B cell (primary cell): ENCODE data around the gene SETBP1. TPM values are rescaled to one million over a fixed set of nuclear protein-coding genes. Genes with fewer than 3 reads are reported as not detected.

Experiments
- ATAC-seq: fragments of 200-7000 bp; cut with Tn5 transposase; one replicate; pipeline ENCODE4 v1.10.0; 2021; ENCODE audit warnings: low read depth, mild to moderate bottlenecking, moderate number of reproducible peaks, moderate library complexity
- CTCF ChIA-PET: fragments of 350-600 bp; sonication (Branson Sonifier 250); formaldehyde crosslinking; loops from one replicate; lab custom pipeline; 2021; ENCODE audit warnings: antibody characterized with exemption, inconsistent platforms; lab: Charles Lee
- POLR2A ChIA-PET: fragments of 350-600 bp; sonication (Branson Sonifier 250); formaldehyde crosslinking; loops from one replicate; lab custom pipeline; 2021; ENCODE audit warnings: antibody characterized with exemption; lab: Charles Lee
- DNase-seq: peaks from one replicate; pipeline ENCODE4 v3.0.0; 2013
- H2AFZ ChIP-seq: 2 replicates; pipeline ENCODE4 v1.6.1; 2012; ENCODE audit warnings: mild to moderate bottlenecking, low read depth, low read length; ENCODE audit not compliant: insufficient read depth, poor library complexity, severe bottlenecking
- H3K27ac ChIP-seq, 2 donors: 1 replicate in 1 of 2; 2 replicates in 1 of 2; pipeline ENCODE4 v1.5.1; 2012 to 2013; ENCODE audit warnings: low read length in 2 of 2, mild to moderate bottlenecking in 2 of 2, moderate library complexity in 1 of 2
- H3K27me3 ChIP-seq, 4 experiments: fragments of 200-600 bp in 1 of 4; sonication (generic) in 1 of 4; replicated peaks in 1 of 4; 1 replicate in 2 of 4; 2 replicates in 2 of 4; pipeline versions ENCODE4 v1.6.1 to v1.7.0; 2013 to 2016; ENCODE audit warnings: low read length in 3 of 4, mild to moderate bottlenecking in 2 of 4, mixed read lengths in 1 of 4, moderate library complexity in 1 of 4; ENCODE audit not compliant: insufficient read depth in 4 of 4, control insufficient read depth in 3 of 4; ENCODE audit errors: control extremely low read depth in 1 of 4
- H3K36me3 ChIP-seq, 2 experiments: replicated peaks in 1 of 2; 1 replicate in 1 of 2; 2 replicates in 1 of 2; pipeline versions ENCODE4 v1.6.1 to v1.7.1; 2013; ENCODE audit warnings: low read length in 1 of 2; ENCODE audit not compliant: insufficient read depth in 2 of 2, control insufficient read depth in 1 of 2; ENCODE audit errors: control extremely low read depth in 1 of 2, extremely low read depth in 1 of 2
- H3K4me1 ChIP-seq, 2 donors: fragments of 200-600 bp in 1 of 2; sonication (generic) in 1 of 2; 1 replicate in 1 of 2; 2 replicates in 1 of 2; pipeline versions ENCODE4 v1.5.1 to v1.6.1; 2013 to 2017; ENCODE audit warnings: low read length in 2 of 2; ENCODE audit not compliant: control insufficient read depth in 2 of 2, insufficient read depth in 2 of 2
- H3K4me2 ChIP-seq: replicated peaks from 2 replicates; pipeline ENCODE3; 2012; ENCODE audit warnings: mild to moderate bottlenecking, low read depth, low read length; ENCODE audit not compliant: poor library complexity, severe bottlenecking
- H3K4me3 ChIP-seq, 5 experiments: fragments of 200-600 bp in 1 of 5; sonication (generic) in 1 of 5; 1 replicate in 3 of 5; 2 replicates in 2 of 5; pipeline versions ENCODE4 v1.5.1 to v1.7.0; 2011 to 2016; ENCODE audit warnings: low read length in 4 of 5, mild to moderate bottlenecking in 4 of 5, low read depth in 2 of 5, control low read depth in 1 of 5, moderate library complexity in 1 of 5; ENCODE audit not compliant: insufficient read depth in 1 of 5; ENCODE audit errors: control extremely low read depth in 1 of 5, extremely low read depth in 1 of 5
- H3K79me2 ChIP-seq: fragments of 200-600 bp; sonication (generic); one replicate; pipeline ENCODE4 v1.6.0; 2016; ENCODE audit warnings: low read length; ENCODE audit not compliant: control insufficient read depth, insufficient read depth
- H3K9ac ChIP-seq: fragments of 200-600 bp; sonication (generic); 2 replicates; pipeline ENCODE4 v1.6.1; 2017; ENCODE audit warnings: mild to moderate bottlenecking, low read length, moderate library complexity
- H3K9me3 ChIP-seq, 3 donors: one replicate each; pipeline versions ENCODE4 v1.6.1 to v1.7.1; 2013; ENCODE audit warnings: low read length in 2 of 3; ENCODE audit not compliant: control insufficient read depth in 2 of 3, insufficient read depth in 1 of 3; ENCODE audit errors: control extremely low read depth in 1 of 3
- H4K20me1 ChIP-seq: 2 replicates; pipeline ENCODE4 v1.6.0; 2012; ENCODE audit warnings: mild to moderate bottlenecking, low read length; ENCODE audit not compliant: insufficient read depth, control insufficient read depth, poor library complexity, severe bottlenecking
- H3K27ac Mint-ChIP-seq: one replicate; pipeline ENCODE4 v1.8.0; 2021; ENCODE audit warnings: mixed read lengths
- H3K27me3 Mint-ChIP-seq: one replicate; pipeline ENCODE4 v1.8.0; 2021; ENCODE audit warnings: mixed read lengths
- H3K4me1 Mint-ChIP-seq: one replicate; pipeline ENCODE4 v1.8.0; 2021; ENCODE audit warnings: mixed read lengths
- H3K4me3 Mint-ChIP-seq: one replicate; pipeline ENCODE4 v1.8.0; 2021; ENCODE audit warnings: mixed read lengths
- H3K9me3 Mint-ChIP-seq: one replicate; pipeline ENCODE4 v1.8.0; 2022; ENCODE audit warnings: mixed read lengths; ENCODE audit not compliant: insufficient read depth
- CTCF ChIP-seq: fragments of 200-600 bp; IDR thresholded peaks from one replicate; pipeline ENCODE4 v1.8.0; 2022; ENCODE audit warnings: antibody characterized with exemption, mild to moderate bottlenecking
- EZH2 ChIP-seq: IDR thresholded peaks from 2 replicates; pipeline ENCODE4 v1.6.1; 2012; ENCODE audit warnings: borderline replicate concordance, low read depth, mild to moderate bottlenecking, moderate library complexity, low read length; ENCODE audit not compliant: insufficient read depth, poor library complexity, severe bottlenecking
- WGBS: methylation state at CpG from one replicate; pipeline ENCODE4 v1.1.5; 2013; ENCODE audit warnings: missing lambda C conversion rate; ENCODE audit not compliant: insufficient coverage; 5-methylcytosine and 5-hydroxymethylcytosine counted together
- intact Hi-C: fragments of 100-400 bp; cut with micrococcal nuclease; formaldehyde crosslinking; loops from one replicate; pipeline ENCODE4 v1.10.0; 2022
- polyA plus RNA-seq: library from polyadenylated mRNA; depleted of rRNA; stranded (reverse); fragments of >200 nt; gene quantifications from 2 replicates; pipeline ENCODE4 v1.2.3, GENCODE V29; 2012
- total RNA-seq, 2 donors: library from RNA; stranded (reverse); fragments of 120-200 nt in 1 of 2; gene quantifications; 1 replicate in 1 of 2; 2 replicates in 1 of 2; pipeline versions ENCODE4 v1.2.3 to v1.2.4, GENCODE V29; 2013 to 2022

Gene SETBP1
- total and polyA plus RNA-seq, 2 donors (not counting 1 experiment from before 2014, with no cell fraction given), result 15.1 to 129 TPM

GRCh38 chr18:44981121-44981520, 300.4 kb downstream of the SETBP1 start:
- no peak overlapping the region for H3K27ac ChIP-seq
- intact Hi-C loops, result no loop called here
- 97% methylated on average over 4 of the region's 5 CpGs for WGBS

GRCh38 chr18:44986933-44987332, 306.2 kb downstream of the SETBP1 start:
- Histone ChIP-seq H3K27me3 (no peaks in the 10 kb centered on the region), H3K4me1 (no peaks in the 10 kb centered on the region), H3K27ac (no peak overlapping the region), H3K4me2 (no peak overlapping the region), H2AFZ (no peak overlapping the region), H3K36me3 (peaks cover 1 to 5% of the 10 kb centered on the region in 2 experiments), H3K9ac (no peak overlapping the region), H4K20me1 (no peaks in the 10 kb centered on the region), H3K4me3 (no peak overlapping the region), H3K9me3 (peaks cover 0 to 7% (median 4%) of the 10 kb centered on the region in 3 donors), H3K79me2 (no peaks in the 10 kb centered on the region)
- DNase-seq, result no peak
- POLR2A ChIA-PET, result no interaction called here
- no peak overlapping the region for H3K4me3 Mint-ChIP-seq
- intact Hi-C loops, result no loop called here
- TF ChIP-seq EZH2, result no peak
- TF ChIP-seq CTCF, result no peak
- CTCF ChIA-PET, result no interaction called here
- no CpG with 5 or more reads among the region's 3 CpGs for WGBS
- H3K4me1 Mint-ChIP-seq, result peaks cover 2% of the 10 kb centered on the region
- H3K27ac Mint-ChIP-seq, result no peak overlapping the region
- no peak for ATAC-seq
- peaks cover 3% of the 10 kb centered on the region for H3K9me3 Mint-ChIP-seq
- no peaks in the 10 kb centered on the region for H3K27me3 Mint-ChIP-seq

More at GRCh38 chr18:44981121-44981520, 300.4 kb downstream of the SETBP1 start:
- H3K27me3 ChIP-seq, result no peaks in the 10 kb centered on the region
- ChIA-PET CTCF (interaction anchor here (0.6 kb wide), 1 partner anchor 258 kb away, joined by 3 read pairs; no protein-coding TSS in a partner anchor), POLR2A (no interaction called here)
- peaks cover 4% of the 10 kb centered on the region for H4K20me1 ChIP-seq
- Mint-ChIP-seq H3K27ac (no peak overlapping the region), H3K4me1 (peaks cover 12% of the 10 kb centered on the region), H3K27me3 (no peaks in the 10 kb centered on the region), H3K4me3 (no peak overlapping the region), H3K9me3 (no peaks in the 10 kb centered on the region)
- H3K9ac ChIP-seq, result no peak overlapping the region
- H3K9me3 ChIP-seq, result no peaks in the 10 kb centered on the region
- H3K4me1 ChIP-seq, result no peaks in the 10 kb centered on the region
- no peak overlapping the region for H3K4me2 ChIP-seq
- no peak for TF ChIP-seq EZH2
- TF ChIP-seq CTCF, result no peak
- no peaks in the 10 kb centered on the region for H3K79me2 ChIP-seq
- no peak for ATAC-seq
- no peak overlapping the region for H2AFZ ChIP-seq
- no peak for DNase-seq
- H3K36me3 ChIP-seq, result peaks cover 0 to 11% of the 10 kb centered on the region in 2 experiments
- no peak overlapping the region for H3K4me3 ChIP-seq
